ENCODE results near the gene YTHDF1.

- TF ChIP-seq CTCF (conservative IDR thresholded peaks at IDR 0.05) (no peak), EZH2 (IDR thresholded peaks at IDR 0.05; ENCODE audit: low read depth) (no peak)
These were observed 42.3 kb downstream of the YTHDF1 start for GRCh38 chr20:63173552-63174191.
